Gastrocnemius medialis (tissue), 4 donors: ENCODE data around the gene PSMG2.

Source experiments
- CTCF ChIP-seq, 5 experiments: fragments of 450-650 bp in 3 of 5; fragments of 200-600 bp in 2 of 5; sonication (generic) in 2 of 5; IDR thresholded peaks in 4 of 5; conservative IDR thresholded peaks in 1 of 5; 1 replicate in 4 of 5; 2 replicates in 1 of 5; pipeline ENCODE4 v1.5.1; 2016 to 2019; ENCODE audit warnings: antibody characterized with exemption in 5 of 5, mild to moderate bottlenecking in 3 of 5, moderate library complexity in 3 of 5
- POLR2A ChIP-seq, 2 donors: fragments of 450-650 bp; IDR thresholded peaks; one replicate each; pipeline ENCODE4 v1.6.1; 2017; ENCODE audit warnings: antibody characterized with exemption in 2 of 2, mild to moderate bottlenecking in 2 of 2, moderate library complexity in 2 of 2

GRCh38 chr18:12726774-12727550, 24.1 kb downstream of the PSMG2 start:
- TF ChIP-seq CTCF (IDR thresholded peaks at IDR 0.05 in 4 of 5, conservative IDR thresholded peaks at IDR 0.05 in 1 of 5) = peak; percentile 85 to 90 (median 89)
- no peak for TF ChIP-seq POLR2A (IDR thresholded peaks at IDR 0.05)
